SK-N-SH treated with all-trans-retinoic acid at 6 μM for 48 hours (cell line): ENCODE results near the gene LRRC25.

Experiments used
- ATAC-seq: fragments of 200-7000 bp; cut with Tn5 transposase; 3 replicates; pipeline ENCODE4 v1.9.1; 2020; ENCODE audit warnings: mild to moderate bottlenecking, moderate library complexity
- ARNTL ChIP-seq: fragments of 450-650 bp; formaldehyde crosslinking; IDR thresholded peaks from 2 replicates; pipeline ENCODE4 v1.5.0; 2020; ENCODE audit warnings: low read depth, mild to moderate bottlenecking, moderate library complexity, borderline replicate concordance
- BACH2 ChIP-seq: fragments of 250-450 bp; sonication (Bioruptor Pico); IDR thresholded peaks from 2 replicates; pipeline ENCODE4 v1.9.0; 2021; ENCODE audit warnings: mild to moderate bottlenecking, borderline replicate concordance
- CSDC2 ChIP-seq: fragments of 250-450 bp; sonication (Bioruptor Pico); IDR thresholded peaks from 2 replicates; pipeline ENCODE4 v1.5.0; 2020; ENCODE audit warnings: mild to moderate bottlenecking, moderate library complexity
- ESRRG ChIP-seq: fragments of 250-450 bp; sonication (Bioruptor Pico); IDR thresholded peaks from 2 replicates; pipeline ENCODE4 v1.6.1; 2021; ENCODE audit warnings: mild to moderate bottlenecking
- GLIS3 ChIP-seq: fragments of 250-450 bp; sonication (Bioruptor Pico); IDR thresholded peaks from 2 replicates; pipeline ENCODE4 v1.5.0; 2020; ENCODE audit warnings: mild to moderate bottlenecking, moderate library complexity
- ISL1 ChIP-seq: fragments of 250-450 bp; sonication (Bioruptor Pico); IDR thresholded peaks from 2 replicates; pipeline ENCODE4 v2.1.2; 2022; ENCODE audit warnings: mild to moderate bottlenecking, moderate library complexity
- OSR1 ChIP-seq: fragments of 250-450 bp; sonication (Bioruptor Pico); IDR thresholded peaks from 2 replicates; pipeline ENCODE4 v1.8.0; 2022; ENCODE audit warnings: moderate library complexity, mild to moderate bottlenecking, inconsistent platforms
- PPARA ChIP-seq: fragments of 250-450 bp; sonication (Bioruptor Pico); IDR thresholded peaks from 2 replicates; pipeline ENCODE4 v1.5.0; 2020; ENCODE audit warnings: mild to moderate bottlenecking, borderline replicate concordance
- SNAI2 ChIP-seq: fragments of 250-450 bp; sonication (Bioruptor Pico); IDR thresholded peaks from 2 replicates; pipeline ENCODE4 v1.5.0; 2020; ENCODE audit warnings: mild to moderate bottlenecking, moderate library complexity
- TCF4 ChIP-seq: fragments of 250-450 bp; sonication (Bioruptor Pico); IDR thresholded peaks from 2 replicates; pipeline ENCODE4 v1.8.0; 2021; ENCODE audit warnings: mild to moderate bottlenecking, moderate library complexity, borderline replicate concordance
- TOX ChIP-seq: fragments of 250-450 bp; sonication (Bioruptor Pico); IDR thresholded peaks from 2 replicates; pipeline ENCODE4 v1.8.0; 2021; ENCODE audit warnings: mild to moderate bottlenecking, moderate library complexity, borderline replicate concordance
- ZC3H10 ChIP-seq: fragments of 250-450 bp; sonication (Bioruptor Pico); IDR thresholded peaks from 2 replicates; pipeline ENCODE4 v1.5.1; 2021; ENCODE audit warnings: mild to moderate bottlenecking, moderate library complexity
- ZFP3 ChIP-seq: fragments of 250-450 bp; sonication (Bioruptor Pico); IDR thresholded peaks from 2 replicates; pipeline ENCODE4 v1.5.0; 2020; ENCODE audit warnings: mild to moderate bottlenecking, moderate library complexity
- ZFP30 ChIP-seq: fragments of 450-650 bp; formaldehyde crosslinking; IDR thresholded peaks from 2 replicates; pipeline ENCODE4 v1.5.0; 2022; ENCODE audit warnings: mild to moderate bottlenecking, moderate library complexity
- ZNF565 ChIP-seq: fragments of 450-650 bp; formaldehyde crosslinking; conservative IDR thresholded peaks from 2 replicates; pipeline ENCODE4 v1.5.0; 2020; ENCODE audit warnings: low read depth, mild to moderate bottlenecking, moderate library complexity
- ZNF70 ChIP-seq: fragments of 450-650 bp; formaldehyde crosslinking; IDR thresholded peaks from 2 replicates; pipeline ENCODE4 v1.5.0; 2020; ENCODE audit warnings: mild to moderate bottlenecking, moderate library complexity
- ZNF8 ChIP-seq: fragments of 450-650 bp; formaldehyde crosslinking; IDR thresholded peaks from 2 replicates; pipeline ENCODE4 v1.5.0; 2020; ENCODE audit warnings: mild to moderate bottlenecking, moderate library complexity
- TF ChIP-seq, protein P1 (sequence below): fragments of 250-450 bp; sonication (Bioruptor Pico); IDR thresholded peaks from 2 replicates; pipeline ENCODE4 v1.5.0; 2020; ENCODE audit warnings: mild to moderate bottlenecking, moderate library complexity
- TF ChIP-seq, protein P2 (sequence below): fragments of 250-450 bp; sonication (Bioruptor Pico); IDR thresholded peaks from 2 replicates; pipeline ENCODE4 v1.5.1; 2020; ENCODE audit warnings: low read depth, mild to moderate bottlenecking, moderate library complexity
- TF ChIP-seq, protein P3 (sequence below): fragments of 250-450 bp; sonication (Bioruptor Pico); IDR thresholded peaks from 2 replicates; pipeline ENCODE4 v1.8.0; 2021; ENCODE audit warnings: low read depth, mild to moderate bottlenecking, moderate library complexity, borderline replicate concordance
- TF ChIP-seq, protein P4 (sequence below): fragments of 250-450 bp; sonication (Bioruptor Pico); IDR thresholded peaks from 2 replicates; pipeline ENCODE4 v1.8.0; 2020; ENCODE audit warnings: mild to moderate bottlenecking, moderate library complexity, borderline replicate concordance

LRRC25 gene

DNA sequence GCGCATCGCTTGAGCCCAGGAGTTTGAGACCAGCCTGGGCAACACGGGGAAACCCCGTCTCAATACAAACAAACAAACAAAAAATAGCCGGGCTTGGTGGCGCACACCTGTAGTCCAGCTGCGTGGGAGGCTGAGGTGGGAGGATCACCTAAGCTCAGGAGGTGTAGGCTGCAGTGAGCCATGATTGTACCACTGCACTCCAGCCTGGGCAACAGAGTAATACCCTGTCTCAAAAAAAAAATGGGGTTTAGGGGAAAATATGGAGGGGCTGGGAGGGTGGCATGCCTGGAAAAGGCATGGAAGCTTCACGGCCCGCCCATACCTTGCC is 42.5 kb upstream of the LRRC25 start:
- no peak for ATAC-seq
- TF ChIP-seq ZNF70 (CRISPR knock-in tag) (no peak), ZNF8 (CRISPR knock-in tag) (no peak), OSR1 (no peak), ZFP30 (CRISPR knock-in tag) (no peak), ZFP3 (CRISPR knock-in tag) (no peak), ARNTL (CRISPR knock-in tag) (no peak), TOX (CRISPR knock-in tag) (no peak), ZC3H10 (CRISPR knock-in tag) (no peak), SNAI2 (no peak), ISL1 (CRISPR knock-in tag) (no peak), TCF4 (CRISPR knock-in tag) (no peak), CSDC2 (CRISPR knock-in tag) (no peak), GLIS3 (no peak)
- TF ChIP-seq, protein P1, sequence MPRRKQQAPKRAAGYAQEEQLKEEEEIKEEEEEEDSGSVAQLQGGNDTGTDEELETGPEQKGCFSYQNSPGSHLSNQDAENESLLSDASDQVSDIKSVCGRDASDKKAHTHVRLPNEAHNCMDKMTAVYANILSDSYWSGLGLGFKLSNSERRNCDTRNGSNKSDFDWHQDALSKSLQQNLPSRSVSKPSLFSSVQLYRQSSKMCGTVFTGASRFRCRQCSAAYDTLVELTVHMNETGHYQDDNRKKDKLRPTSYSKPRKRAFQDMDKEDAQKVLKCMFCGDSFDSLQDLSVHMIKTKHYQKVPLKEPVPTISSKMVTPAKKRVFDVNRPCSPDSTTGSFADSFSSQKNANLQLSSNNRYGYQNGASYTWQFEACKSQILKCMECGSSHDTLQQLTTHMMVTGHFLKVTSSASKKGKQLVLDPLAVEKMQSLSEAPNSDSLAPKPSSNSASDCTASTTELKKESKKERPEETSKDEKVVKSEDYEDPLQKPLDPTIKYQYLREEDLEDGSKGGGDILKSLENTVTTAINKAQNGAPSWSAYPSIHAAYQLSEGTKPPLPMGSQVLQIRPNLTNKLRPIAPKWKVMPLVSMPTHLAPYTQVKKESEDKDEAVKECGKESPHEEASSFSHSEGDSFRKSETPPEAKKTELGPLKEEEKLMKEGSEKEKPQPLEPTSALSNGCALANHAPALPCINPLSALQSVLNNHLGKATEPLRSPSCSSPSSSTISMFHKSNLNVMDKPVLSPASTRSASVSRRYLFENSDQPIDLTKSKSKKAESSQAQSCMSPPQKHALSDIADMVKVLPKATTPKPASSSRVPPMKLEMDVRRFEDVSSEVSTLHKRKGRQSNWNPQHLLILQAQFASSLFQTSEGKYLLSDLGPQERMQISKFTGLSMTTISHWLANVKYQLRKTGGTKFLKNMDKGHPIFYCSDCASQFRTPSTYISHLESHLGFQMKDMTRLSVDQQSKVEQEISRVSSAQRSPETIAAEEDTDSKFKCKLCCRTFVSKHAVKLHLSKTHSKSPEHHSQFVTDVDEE (CRISPR knock-in tag) = no peak
- TF ChIP-seq, protein P2, sequence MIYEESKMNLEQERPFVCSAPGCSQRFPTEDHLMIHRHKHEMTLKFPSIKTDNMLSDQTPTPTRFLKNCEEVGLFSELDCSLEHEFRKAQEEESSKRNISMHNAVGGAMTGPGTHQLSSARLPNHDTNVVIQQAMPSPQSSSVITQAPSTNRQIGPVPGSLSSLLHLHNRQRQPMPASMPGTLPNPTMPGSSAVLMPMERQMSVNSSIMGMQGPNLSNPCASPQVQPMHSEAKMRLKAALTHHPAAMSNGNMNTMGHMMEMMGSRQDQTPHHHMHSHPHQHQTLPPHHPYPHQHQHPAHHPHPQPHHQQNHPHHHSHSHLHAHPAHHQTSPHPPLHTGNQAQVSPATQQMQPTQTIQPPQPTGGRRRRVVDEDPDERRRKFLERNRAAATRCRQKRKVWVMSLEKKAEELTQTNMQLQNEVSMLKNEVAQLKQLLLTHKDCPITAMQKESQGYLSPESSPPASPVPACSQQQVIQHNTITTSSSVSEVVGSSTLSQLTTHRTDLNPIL = no peak
- TF ChIP-seq, protein P3, sequence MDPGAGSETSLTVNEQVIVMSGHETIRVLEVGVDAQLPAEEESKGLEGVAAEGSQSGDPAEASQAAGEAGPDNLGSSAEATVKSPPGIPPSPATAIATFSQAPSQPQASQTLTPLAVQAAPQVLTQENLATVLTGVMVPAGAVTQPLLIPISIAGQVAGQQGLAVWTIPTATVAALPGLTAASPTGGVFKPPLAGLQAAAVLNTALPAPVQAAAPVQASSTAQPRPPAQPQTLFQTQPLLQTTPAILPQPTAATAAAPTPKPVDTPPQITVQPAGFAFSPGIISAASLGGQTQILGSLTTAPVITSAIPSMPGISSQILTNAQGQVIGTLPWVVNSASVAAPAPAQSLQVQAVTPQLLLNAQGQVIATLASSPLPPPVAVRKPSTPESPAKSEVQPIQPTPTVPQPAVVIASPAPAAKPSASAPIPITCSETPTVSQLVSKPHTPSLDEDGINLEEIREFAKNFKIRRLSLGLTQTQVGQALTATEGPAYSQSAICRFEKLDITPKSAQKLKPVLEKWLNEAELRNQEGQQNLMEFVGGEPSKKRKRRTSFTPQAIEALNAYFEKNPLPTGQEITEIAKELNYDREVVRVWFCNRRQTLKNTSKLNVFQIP (CRISPR knock-in tag) = no peak
- TF ChIP-seq, all 23 proteins: peak for 0

DNA sequence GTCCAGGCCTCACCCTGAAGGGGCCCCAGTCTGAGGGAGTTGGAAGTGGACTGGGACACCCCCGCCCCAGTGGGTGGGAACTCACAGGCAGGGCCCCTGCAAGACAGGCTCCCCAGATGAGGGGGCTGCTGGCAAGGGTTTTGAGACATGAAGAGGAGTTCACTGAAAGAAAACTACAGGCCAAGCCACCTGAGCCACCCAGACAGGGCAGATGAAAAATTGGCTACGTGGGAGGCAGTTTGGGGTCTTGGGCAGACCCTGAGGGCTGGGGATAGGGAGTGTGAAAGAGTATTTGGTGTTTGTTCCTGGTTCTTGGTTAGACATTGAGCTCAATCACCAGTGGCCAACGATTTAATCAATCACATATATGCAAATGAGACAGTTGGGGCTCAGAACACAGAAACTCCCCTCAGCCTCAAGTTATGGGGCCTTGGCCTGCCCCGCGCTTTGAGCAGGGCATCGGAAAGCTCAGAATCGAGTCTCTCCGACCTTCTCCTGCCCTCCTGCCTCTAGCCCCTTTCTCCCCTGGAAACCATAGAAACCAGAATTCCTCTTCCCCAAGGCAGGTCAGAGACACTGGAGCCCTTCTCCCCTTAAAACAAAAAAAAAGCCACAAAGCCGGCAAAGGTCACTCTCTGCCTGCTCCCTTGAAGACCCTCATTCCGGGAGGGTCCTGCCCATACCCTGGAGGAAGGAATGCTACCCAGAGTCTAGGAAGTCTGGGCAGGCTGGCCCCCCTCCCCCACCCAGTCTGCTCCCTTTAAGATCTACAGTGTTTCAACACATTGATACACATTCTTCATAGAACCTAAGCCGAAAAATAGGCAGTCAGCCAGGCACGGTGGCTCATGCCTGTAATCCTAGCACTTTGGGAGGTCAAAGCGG is 41.8 kb upstream of the LRRC25 start:
- TF ChIP-seq ZFP3 (CRISPR knock-in tag) (peak; percentile 99), ZC3H10 (CRISPR knock-in tag) (no peak)
- TF ChIP-seq, protein P2 = no peak
- ATAC-seq = no peak

DNA sequence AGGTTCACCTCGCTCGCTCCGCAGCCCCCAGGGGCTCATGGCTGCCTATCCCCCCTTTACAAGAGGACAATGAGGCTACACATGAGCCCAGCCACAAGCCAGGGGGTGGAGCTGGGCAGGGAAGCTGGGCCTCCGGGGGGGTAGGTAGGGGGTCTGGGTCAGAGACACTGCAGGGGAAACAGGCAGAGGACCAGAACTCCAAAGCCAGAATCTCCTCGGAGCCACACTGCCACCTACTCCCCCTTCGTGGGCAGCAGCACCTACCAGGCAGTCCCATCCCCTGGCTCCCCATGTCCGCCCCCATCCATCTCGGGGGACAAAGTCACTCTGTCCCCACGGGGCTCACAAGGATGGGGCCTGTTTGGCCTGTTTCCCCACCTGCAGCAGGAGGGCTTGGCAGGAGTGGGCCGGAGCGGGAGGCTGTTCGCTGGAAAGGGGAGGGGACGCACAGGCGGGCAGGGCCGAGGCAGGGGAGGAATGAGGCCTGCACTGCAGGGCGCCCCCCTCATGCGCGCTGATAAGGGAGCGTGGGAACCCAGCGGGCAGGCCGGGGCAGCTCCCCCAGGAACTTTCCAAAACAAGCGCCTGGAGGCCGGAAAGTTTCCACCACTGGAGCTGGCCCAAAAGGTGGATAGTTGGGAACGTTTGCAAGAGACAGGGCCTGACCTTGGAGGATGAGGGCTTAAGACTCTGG is 41.1 kb upstream of the LRRC25 start:
- peak; percentile 0; the same call in 1 of the 3 replicates for ATAC-seq
- no peak for TF ChIP-seq PPARA (CRISPR knock-in tag)
- TF ChIP-seq TCF4 (CRISPR knock-in tag) = no peak
- TF ChIP-seq ZNF70 (CRISPR knock-in tag) = no peak
- no peak for TF ChIP-seq ZNF8 (CRISPR knock-in tag)
- TF ChIP-seq ZFP3 (CRISPR knock-in tag) = no peak
- TF ChIP-seq ESRRG (CRISPR knock-in tag) = no peak
- TF ChIP-seq, protein P4, sequence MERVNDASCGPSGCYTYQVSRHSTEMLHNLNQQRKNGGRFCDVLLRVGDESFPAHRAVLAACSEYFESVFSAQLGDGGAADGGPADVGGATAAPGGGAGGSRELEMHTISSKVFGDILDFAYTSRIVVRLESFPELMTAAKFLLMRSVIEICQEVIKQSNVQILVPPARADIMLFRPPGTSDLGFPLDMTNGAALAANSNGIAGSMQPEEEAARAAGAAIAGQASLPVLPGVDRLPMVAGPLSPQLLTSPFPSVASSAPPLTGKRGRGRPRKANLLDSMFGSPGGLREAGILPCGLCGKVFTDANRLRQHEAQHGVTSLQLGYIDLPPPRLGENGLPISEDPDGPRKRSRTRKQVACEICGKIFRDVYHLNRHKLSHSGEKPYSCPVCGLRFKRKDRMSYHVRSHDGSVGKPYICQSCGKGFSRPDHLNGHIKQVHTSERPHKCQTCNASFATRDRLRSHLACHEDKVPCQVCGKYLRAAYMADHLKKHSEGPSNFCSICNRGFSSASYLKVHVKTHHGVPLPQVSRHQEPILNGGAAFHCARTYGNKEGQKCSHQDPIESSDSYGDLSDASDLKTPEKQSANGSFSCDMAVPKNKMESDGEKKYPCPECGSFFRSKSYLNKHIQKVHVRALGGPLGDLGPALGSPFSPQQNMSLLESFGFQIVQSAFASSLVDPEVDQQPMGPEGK (CRISPR knock-in tag) = no peak
- TF ChIP-seq, protein P1 (CRISPR knock-in tag) = no peak
- no peak for TF ChIP-seq ZNF565 (CRISPR knock-in tag)
- TF ChIP-seq BACH2 (CRISPR knock-in tag) = no peak
- no peak for TF ChIP-seq CSDC2 (CRISPR knock-in tag)
- no peak for TF ChIP-seq SNAI2
- no peak for TF ChIP-seq OSR1
- TF ChIP-seq, protein P2 = no peak
- TF ChIP-seq ZFP30 (CRISPR knock-in tag) = no peak
- no peak for TF ChIP-seq ISL1 (CRISPR knock-in tag)
